ENCODE data around the gene DCP2.

DNA sequence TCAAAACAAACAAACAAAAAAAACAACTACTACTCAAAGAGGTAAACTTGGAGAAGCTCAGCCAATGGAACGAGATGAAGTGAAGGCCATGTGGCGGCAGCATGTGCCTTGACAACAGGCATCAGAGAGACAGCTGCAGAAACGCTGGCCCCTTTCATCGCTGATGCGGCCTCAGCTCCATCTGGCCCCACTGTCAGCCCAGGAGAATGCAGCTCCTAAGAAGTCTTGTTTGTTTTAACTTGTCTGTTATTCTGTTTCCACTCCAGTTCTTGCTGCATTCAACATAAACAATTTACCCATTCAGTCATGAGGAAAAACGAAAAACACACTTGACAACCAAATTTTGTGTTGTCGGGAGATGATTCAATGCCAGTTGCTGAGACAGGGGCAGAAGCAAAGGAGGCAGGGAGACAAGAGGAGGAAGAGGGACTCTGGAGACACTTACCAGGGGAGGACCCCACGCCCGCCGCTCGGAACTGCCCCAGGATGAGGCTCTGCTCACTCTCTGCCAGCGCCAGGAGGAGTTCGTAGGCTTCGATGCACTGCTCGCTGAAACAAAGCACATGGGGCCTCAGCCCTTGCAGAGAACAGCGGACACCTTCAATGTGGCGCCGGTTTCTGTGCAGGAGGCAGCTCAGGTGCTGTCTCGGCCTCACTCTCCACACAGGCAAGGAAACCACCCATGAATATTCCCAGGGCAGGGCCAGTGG, 91.2 kb downstream of the DCP2 start:
- TF ChIP-seq, protein P1, sequence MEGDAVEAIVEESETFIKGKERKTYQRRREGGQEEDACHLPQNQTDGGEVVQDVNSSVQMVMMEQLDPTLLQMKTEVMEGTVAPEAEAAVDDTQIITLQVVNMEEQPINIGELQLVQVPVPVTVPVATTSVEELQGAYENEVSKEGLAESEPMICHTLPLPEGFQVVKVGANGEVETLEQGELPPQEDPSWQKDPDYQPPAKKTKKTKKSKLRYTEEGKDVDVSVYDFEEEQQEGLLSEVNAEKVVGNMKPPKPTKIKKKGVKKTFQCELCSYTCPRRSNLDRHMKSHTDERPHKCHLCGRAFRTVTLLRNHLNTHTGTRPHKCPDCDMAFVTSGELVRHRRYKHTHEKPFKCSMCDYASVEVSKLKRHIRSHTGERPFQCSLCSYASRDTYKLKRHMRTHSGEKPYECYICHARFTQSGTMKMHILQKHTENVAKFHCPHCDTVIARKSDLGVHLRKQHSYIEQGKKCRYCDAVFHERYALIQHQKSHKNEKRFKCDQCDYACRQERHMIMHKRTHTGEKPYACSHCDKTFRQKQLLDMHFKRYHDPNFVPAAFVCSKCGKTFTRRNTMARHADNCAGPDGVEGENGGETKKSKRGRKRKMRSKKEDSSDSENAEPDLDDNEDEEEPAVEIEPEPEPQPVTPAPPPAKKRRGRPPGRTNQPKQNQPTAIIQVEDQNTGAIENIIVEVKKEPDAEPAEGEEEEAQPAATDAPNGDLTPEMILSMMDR (IDR thresholded peaks at IDR 0.05), result no peak
- TF ChIP-seq POLR2A (IDR thresholded peaks at IDR 0.05) (no peak), EP300 (IDR thresholded peaks at IDR 0.05) (no peak), POLR2AphosphoS5 (IDR thresholded peaks at IDR 0.05) (no peak)
